Peyer's patch (tissue), 4 donors: ENCODE data around the gene LDLRAD4. TPM values are rescaled to one million over a fixed set of nuclear protein-coding genes. Genes with fewer than 3 reads are reported as not detected.

Experiments used
- DNase-seq, 3 donors: peaks; one replicate each; pipeline ENCODE4 v3.0.0-alpha.2; 2017 to 2019
- H3K27ac ChIP-seq, 4 donors: fragments of 200-600 bp; sonication (generic); one replicate each; pipeline ENCODE4 v1.5.1; 2016 to 2019
- H3K27me3 ChIP-seq, 2 donors: fragments of 200-600 bp; sonication (generic); one replicate each; pipeline ENCODE4 v1.5.1; 2019
- H3K36me3 ChIP-seq, 3 donors: fragments of 200-600 bp; sonication (generic); one replicate each; pipeline ENCODE4 v1.5.1; 2016 to 2019
- H3K4me1 ChIP-seq, 4 donors: fragments of 200-600 bp; sonication (generic); one replicate each; pipeline ENCODE4 v1.5.1; 2016 to 2019
- H3K4me3 ChIP-seq, 4 donors: fragments of 200-600 bp; sonication (generic); 1 replicate in 3 of 4; 2 replicates in 1 of 4; pipeline ENCODE4 v1.5.1; 2016 to 2019; ENCODE audit warnings: mild to moderate bottlenecking in 1 of 4
- H3K9me3 ChIP-seq, 4 donors: fragments of 200-600 bp; sonication (generic); one replicate each; pipeline ENCODE4 v1.5.1; 2016 to 2019; ENCODE audit warnings: mild to moderate bottlenecking in 1 of 4
- POLR2A ChIP-seq, 2 donors: fragments of 450-650 bp; IDR thresholded peaks; one replicate each; pipeline ENCODE4 v1.5.1; 2017; ENCODE audit warnings: antibody characterized with exemption in 2 of 2, mild to moderate bottlenecking in 2 of 2, moderate library complexity in 2 of 2
- total RNA-seq, 4 donors: library from RNA; depleted of rRNA; stranded (reverse); fragments of >200 nt; gene quantifications; one replicate each; pipeline ENCODE4 v1.1.0, GENCODE V29; 2016
- TF ChIP-seq, protein P1 (sequence below), 6 experiments: fragments of 450-650 bp in 4 of 6; fragments of 200-600 bp in 2 of 6; sonication (generic) in 1 of 6; IDR thresholded peaks; one replicate each; pipeline ENCODE4 v1.5.1; 2017 to 2019; ENCODE audit warnings: antibody characterized with exemption in 6 of 6, mild to moderate bottlenecking in 3 of 6, moderate library complexity in 1 of 6

Gene LDLRAD4
- total RNA-seq, 4 donors from 2014 or later = 24.8 to 128 (median 50.0) TPM

DNA sequence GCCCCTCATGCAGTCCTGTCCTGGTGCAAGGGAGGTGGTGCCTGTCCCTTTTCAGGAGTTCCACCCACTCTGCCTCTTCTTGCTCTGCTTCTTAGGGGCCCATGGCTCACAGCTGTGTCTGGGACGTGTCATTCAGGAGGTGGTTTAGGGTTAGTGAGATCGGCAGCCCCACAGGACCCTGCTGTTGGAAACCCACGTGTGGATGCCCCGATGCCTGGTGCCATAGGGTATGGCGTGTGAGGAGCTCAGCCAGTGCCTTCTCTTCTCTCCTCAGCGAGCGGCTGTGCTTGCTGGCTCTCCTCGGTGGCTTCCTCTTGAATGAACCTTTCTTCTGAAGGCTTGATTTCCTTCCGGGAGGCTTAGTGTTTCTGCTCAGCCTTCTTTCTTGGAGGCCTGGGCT, 55.2 kb downstream of the LDLRAD4 start:
- Histone ChIP-seq H3K9me3 (no peaks in the 10 kb centered on the region), H3K27ac (no peak overlapping the region), H3K27me3 (no peaks in the 10 kb centered on the region), H3K4me3 (no peak overlapping the region), H3K36me3 (no peaks in the 10 kb centered on the region), H3K4me1 (peaks cover 0 to 16% (median 0%) of the 10 kb centered on the region in 4 donors)
- DNase-seq = no peak
- TF ChIP-seq, protein P1, sequence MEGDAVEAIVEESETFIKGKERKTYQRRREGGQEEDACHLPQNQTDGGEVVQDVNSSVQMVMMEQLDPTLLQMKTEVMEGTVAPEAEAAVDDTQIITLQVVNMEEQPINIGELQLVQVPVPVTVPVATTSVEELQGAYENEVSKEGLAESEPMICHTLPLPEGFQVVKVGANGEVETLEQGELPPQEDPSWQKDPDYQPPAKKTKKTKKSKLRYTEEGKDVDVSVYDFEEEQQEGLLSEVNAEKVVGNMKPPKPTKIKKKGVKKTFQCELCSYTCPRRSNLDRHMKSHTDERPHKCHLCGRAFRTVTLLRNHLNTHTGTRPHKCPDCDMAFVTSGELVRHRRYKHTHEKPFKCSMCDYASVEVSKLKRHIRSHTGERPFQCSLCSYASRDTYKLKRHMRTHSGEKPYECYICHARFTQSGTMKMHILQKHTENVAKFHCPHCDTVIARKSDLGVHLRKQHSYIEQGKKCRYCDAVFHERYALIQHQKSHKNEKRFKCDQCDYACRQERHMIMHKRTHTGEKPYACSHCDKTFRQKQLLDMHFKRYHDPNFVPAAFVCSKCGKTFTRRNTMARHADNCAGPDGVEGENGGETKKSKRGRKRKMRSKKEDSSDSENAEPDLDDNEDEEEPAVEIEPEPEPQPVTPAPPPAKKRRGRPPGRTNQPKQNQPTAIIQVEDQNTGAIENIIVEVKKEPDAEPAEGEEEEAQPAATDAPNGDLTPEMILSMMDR (IDR thresholded peaks at IDR 0.05) = no peak
- TF ChIP-seq POLR2A (IDR thresholded peaks at IDR 0.05) = no peak

DNA sequence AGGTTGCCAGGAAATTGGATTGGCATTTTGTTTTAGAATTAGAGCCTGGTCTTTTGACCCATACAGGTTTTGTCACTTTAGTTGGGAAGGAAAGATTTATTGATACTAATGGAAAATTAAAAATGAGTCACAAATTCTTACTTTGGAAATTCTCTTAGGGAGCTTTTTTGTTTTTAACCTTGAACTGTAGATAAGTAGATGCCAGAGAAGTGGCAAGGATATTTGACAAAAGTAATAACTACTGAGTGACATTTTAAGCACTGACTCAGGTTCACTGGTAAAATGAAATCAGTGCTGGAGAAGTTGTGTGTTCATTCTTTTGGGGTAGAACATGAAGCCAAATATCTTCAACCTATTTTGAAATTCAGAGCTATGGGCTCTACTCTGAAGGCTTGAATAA, 56.5 kb downstream of the LDLRAD4 start:
- Histone ChIP-seq H3K4me3 (no peak overlapping the region), H3K9me3 (no peaks in the 10 kb centered on the region), H3K27me3 (no peaks in the 10 kb centered on the region), H3K4me1 (peaks cover 0 to 4% (median 0%) of the 10 kb centered on the region in 4 donors), H3K27ac (no peak overlapping the region), H3K36me3 (no peaks in the 10 kb centered on the region)
- TF ChIP-seq, protein P1 (IDR thresholded peaks at IDR 0.05) = no peak
- no peak for TF ChIP-seq POLR2A (IDR thresholded peaks at IDR 0.05)
- DNase-seq = no peak

DNA sequence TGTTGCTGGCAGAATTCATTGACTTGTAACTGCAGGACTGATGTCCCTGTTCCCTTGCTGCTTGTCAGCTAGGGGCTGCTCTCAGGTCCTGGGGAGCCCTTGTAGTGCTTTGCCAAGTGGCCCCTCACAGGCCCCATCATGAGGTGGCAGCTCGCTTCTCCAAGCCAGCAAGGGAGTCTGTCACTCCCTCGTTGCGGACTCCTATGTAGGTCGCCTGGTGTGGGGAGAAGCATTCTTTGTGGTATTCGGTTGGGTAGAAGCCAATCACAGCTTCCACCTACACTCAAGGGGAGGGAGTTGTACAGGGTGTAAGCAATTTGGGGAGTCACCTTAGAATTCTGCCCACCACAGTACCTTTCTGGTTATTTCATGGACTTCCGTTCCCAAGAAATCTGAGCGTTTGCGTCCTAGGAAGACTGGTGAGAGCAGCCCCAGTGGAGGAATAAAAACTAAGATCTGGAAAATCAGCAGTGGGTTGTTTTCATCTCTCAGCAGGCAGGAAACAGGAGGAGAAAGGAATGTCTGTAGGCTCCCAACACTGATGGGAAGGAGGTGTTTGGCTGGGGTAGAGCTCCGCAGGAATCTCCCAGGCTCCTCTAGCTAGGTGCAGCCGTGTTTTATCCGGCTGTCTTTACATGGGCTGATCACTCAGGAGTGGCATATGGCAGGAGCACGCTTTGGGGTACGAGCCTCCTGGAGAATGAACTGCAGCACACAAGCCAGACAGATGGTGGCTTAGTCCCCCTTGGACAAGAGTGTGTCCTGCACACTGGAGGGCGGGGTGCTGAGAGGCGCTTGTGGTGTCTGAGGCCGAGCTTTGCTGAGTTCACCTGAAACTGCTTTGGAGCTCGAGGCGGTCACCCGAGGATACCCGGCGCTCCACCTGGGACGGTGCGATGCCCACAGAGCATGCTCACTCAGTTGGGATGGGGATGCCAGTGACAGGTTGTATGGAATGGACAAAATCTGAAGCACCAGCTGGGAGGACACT, 58.3 kb downstream of the LDLRAD4 start:
- no peaks in the 10 kb centered on the region for H3K27me3 ChIP-seq
- no peak for TF ChIP-seq POLR2A (IDR thresholded peaks at IDR 0.05)
- TF ChIP-seq, protein P1 (IDR thresholded peaks at IDR 0.05) = no peak
- peak in 1 of 3 donors; percentile 42 for DNase-seq
- H3K4me3 ChIP-seq = no peak overlapping the region
- H3K9me3 ChIP-seq = no peaks in the 10 kb centered on the region
- no peak overlapping the region for H3K27ac ChIP-seq
- peaks cover 0 to 16% (median 0%) of the 10 kb centered on the region in 3 donors for H3K36me3 ChIP-seq
- H3K4me1 ChIP-seq = no peaks in the 10 kb centered on the region

DNA sequence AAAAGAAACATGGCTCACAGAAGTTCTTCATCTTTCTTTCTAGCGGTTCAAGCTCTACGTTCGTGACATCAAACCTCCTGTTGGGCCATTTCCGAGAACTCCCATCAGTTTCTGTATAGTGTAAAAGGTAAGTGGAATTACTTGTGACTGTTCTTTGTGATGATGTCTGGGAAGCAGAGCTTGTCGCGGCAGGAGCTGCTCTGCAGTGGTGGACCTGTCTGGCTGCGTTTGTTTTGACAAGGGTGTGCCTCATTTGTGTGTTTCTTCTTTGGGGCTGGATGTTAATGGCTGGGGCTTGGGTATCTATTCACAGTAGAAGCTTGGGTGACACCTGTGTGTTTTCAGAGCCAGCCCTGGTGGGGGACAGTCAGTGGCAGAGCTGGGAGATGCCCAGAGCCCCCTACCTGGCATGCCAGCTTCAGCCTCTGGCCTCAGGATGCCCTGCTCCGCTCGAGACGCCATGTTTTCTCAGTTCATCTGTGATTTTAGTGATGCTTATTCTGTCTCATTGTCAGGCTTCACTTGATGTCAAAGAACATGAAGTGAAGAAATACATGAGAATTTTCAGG, 59.6 kb downstream of the LDLRAD4 start:
- no peak overlapping the region for H3K27ac ChIP-seq
- H3K9me3 ChIP-seq = no peaks in the 10 kb centered on the region
- H3K4me1 ChIP-seq = no peaks in the 10 kb centered on the region
- H3K4me3 ChIP-seq = no peak overlapping the region
- H3K36me3 ChIP-seq = peaks cover 0 to 16% (median 0%) of the 10 kb centered on the region in 3 donors
- H3K27me3 ChIP-seq = no peaks in the 10 kb centered on the region
- no peak for DNase-seq
- TF ChIP-seq, protein P1 (IDR thresholded peaks at IDR 0.05) = no peak
- TF ChIP-seq POLR2A (IDR thresholded peaks at IDR 0.05) = no peak

DNA sequence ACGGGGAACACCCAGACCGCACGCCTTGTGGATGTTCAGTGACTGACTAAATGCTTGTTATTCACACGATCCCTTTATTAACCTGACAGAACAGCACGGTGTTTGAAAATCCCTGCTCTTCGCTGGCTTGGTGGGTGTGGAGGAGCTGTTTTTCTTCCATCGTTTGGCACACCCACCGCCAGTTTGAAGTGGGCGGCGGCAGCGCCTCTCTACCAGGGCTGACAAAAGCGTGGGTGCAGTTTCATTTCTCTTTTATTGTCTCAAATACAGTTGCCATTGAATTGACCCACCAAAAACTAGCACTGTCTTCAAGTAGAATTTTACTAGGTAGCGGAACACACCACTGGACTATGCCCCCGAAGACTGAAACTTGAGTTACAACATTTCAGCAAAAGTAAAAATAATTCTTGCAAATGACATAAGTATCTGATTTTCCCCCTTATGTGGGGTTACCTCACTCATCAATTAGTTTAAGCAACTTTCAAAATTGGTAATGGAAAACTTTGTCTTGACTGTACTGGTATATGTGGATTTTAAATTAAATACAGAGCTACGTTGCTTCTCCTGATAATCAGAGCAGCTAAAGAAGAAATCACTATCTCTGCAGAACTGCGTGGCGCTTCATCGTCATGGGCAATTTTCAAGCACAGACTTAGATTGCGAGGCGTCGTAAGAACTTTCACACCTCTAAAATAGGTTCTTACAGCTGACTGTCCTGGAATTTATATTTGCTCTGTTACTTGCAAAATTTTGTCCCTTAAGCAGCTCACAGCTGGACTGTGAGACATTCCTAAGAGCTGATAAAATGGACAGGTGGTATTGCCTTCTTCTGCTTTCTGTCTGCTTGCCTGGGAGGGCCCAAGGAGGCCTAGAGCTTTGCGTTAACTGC, 60.9 kb downstream of the LDLRAD4 start:
- Histone ChIP-seq H3K27me3 (no peaks in the 10 kb centered on the region), H3K27ac (no peak overlapping the region), H3K9me3 (no peaks in the 10 kb centered on the region), H3K36me3 (peaks cover 0 to 16% (median 0%) of the 10 kb centered on the region in 3 donors), H3K4me3 (no peak overlapping the region), H3K4me1 (no peaks in the 10 kb centered on the region)
- TF ChIP-seq, protein P1 (IDR thresholded peaks at IDR 0.05) = no peak
- no peak for TF ChIP-seq POLR2A (IDR thresholded peaks at IDR 0.05)
- DNase-seq = peak in 1 of 3 donors; percentile 28
